Measurements from ENCODE around the gene CAMKK2.

The CAMKK2 gene

DNA sequence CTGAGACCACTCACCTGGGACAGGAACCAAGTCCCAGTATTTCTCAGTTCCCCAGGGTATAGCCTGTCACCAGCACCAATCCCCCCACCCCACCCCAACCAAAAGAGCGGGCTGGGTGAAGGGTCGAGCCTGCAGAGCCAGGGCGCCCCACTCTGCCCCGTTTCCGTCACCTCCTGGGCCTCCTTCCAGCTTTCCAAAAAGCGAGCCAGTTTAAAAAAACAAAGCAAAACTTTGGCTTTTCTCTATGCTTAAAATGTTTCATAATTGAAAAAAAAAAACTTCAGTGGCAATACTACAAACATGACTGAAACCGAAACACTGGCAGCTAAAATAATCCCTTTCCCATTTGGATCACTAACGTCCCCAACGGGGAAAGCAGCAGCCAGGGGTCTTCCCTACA lies 7.5 kb downstream of the CAMKK2 start:
- Histone ChIP-seq H3K27me3 (replicated peaks) (no peaks in the 10 kb centered on the region), H3K27ac (no peak overlapping the region), H3K4me3 (ENCODE audit: low read depth, low read length) (no peak overlapping the region), H3K36me3 (replicated peaks) (peaks cover 4% of the 10 kb centered on the region)
- in situ Hi-C loops (cut with HindIII; ENCODE audit: low pct_ligation_motif_present, low sequenced_read_pairs): no loop called here
- TF ChIP-seq, protein P1, sequence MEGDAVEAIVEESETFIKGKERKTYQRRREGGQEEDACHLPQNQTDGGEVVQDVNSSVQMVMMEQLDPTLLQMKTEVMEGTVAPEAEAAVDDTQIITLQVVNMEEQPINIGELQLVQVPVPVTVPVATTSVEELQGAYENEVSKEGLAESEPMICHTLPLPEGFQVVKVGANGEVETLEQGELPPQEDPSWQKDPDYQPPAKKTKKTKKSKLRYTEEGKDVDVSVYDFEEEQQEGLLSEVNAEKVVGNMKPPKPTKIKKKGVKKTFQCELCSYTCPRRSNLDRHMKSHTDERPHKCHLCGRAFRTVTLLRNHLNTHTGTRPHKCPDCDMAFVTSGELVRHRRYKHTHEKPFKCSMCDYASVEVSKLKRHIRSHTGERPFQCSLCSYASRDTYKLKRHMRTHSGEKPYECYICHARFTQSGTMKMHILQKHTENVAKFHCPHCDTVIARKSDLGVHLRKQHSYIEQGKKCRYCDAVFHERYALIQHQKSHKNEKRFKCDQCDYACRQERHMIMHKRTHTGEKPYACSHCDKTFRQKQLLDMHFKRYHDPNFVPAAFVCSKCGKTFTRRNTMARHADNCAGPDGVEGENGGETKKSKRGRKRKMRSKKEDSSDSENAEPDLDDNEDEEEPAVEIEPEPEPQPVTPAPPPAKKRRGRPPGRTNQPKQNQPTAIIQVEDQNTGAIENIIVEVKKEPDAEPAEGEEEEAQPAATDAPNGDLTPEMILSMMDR (IDR thresholded peaks at IDR 0.05; ENCODE audit: low read depth, low read length, missing control alignments): no peak
- no peak for DNase-seq

DNA sequence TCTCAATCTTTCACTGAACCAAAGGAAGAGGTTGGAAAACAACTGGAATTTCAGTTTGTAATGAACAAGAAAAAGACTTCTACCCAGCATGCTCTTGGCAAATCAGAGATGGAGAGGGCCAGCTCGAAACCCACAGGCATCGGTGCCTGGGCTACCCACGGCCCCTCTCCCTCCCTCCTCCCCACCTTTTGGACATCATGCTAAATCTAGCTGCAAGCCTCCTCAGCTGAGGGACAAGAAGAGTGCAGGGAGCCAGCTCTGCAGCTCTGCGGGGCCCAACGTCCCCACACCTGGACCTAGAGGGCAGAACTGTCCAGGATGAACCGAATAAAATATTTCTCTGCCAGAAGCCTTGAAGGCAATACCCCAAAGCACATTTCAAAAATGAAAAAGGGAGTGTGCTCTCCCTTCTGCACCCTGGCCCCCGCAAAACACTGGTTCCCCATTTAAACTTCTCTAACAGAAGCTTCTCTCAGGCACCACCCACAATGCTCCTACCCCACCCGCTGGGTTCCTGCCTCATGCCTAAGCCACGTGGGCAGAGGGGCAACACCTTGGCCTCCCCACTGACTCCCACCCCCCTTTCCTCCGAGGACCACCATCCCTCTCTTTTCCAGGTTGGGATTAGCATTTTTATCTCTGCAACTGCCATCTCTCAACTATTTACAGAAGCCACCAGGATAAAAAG lies 8.2 kb downstream of the CAMKK2 start:
- peaks cover 4% of the 10 kb centered on the region for H3K36me3 ChIP-seq (replicated peaks)
- in situ Hi-C loops (cut with HindIII; ENCODE audit: low pct_ligation_motif_present, low sequenced_read_pairs): no loop called here
- H3K27ac ChIP-seq: no peak overlapping the region
- no peak overlapping the region for H3K4me3 ChIP-seq (ENCODE audit: low read depth, low read length)
- no peak for DNase-seq
- TF ChIP-seq, protein P1 (IDR thresholded peaks at IDR 0.05; ENCODE audit: low read depth, low read length, missing control alignments): no peak
- H3K27me3 ChIP-seq (replicated peaks): no peaks in the 10 kb centered on the region

DNA sequence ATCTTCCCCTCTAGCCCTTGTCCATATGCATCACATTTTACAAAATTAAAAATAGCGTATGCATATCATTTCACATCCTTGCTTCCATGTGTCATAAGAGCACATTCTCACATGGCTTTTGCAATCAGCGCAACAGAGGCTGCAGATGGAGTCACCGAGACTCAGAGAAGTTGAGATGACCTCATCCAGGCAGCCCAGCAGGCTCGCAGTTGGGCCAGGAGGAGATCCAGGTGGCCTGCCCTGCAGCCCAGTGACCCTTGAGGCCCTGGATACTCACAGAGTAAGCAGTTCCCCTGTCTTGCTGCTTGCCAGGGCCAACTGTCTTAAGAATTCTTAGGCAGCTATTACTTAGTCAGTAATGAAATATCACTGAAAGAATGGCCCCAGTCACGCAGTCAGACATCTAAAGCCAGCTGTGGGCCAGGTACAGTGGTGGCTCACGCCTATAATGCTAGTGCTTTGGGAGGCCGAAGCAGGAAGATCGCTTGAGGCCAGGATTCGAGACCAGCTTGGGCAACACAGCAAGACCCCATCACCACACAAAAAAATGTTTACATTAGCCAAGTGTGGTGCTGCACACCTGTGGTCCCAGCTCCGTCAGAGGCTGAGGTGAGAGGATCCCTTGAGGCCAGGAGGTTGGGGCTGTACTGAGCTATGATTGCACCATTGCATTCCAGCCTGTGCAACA lies 9.1 kb downstream of the CAMKK2 start:
- Histone ChIP-seq H3K27ac (no peak overlapping the region), H3K36me3 (replicated peaks) (peaks cover 8% of the 10 kb centered on the region), H3K4me3 (ENCODE audit: low read depth, low read length) (no peak overlapping the region), H3K27me3 (replicated peaks) (no peaks in the 10 kb centered on the region)
- DNase-seq: peak; percentile 16
- TF ChIP-seq, protein P1 (IDR thresholded peaks at IDR 0.05; ENCODE audit: low read depth, low read length, missing control alignments): no peak
- in situ Hi-C loops (cut with HindIII; ENCODE audit: low pct_ligation_motif_present, low sequenced_read_pairs): no loop called here

DNA sequence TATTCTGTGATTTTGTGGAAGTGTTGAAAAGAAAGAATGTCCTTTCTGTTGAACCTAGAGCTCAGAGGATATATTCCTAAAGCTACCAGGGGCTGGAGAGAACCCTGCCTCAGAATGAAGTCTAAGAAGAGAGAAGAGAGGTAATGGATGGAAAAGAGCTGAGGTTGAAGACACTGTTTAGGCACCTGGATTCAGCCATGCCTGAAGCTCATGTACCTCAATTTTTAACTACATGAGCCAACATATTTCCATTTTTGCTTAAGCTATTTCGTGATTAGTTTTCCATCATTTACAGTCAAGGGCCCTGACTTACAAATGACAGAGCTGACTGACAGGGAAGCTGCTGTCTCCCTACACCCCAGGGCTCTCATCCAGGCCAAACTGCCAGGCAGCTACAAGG lies 10.7 kb downstream of the CAMKK2 start:
- no peak for DNase-seq
- in situ Hi-C loops (cut with HindIII; ENCODE audit: low pct_ligation_motif_present, low sequenced_read_pairs): no loop called here
- Histone ChIP-seq H3K27me3 (replicated peaks) (no peaks in the 10 kb centered on the region), H3K36me3 (replicated peaks) (peaks cover 5% of the 10 kb centered on the region), H3K27ac (no peak overlapping the region), H3K4me3 (ENCODE audit: low read depth, low read length) (no peak overlapping the region)
- TF ChIP-seq, protein P1 (IDR thresholded peaks at IDR 0.05; ENCODE audit: low read depth, low read length, missing control alignments): no peak

DNA sequence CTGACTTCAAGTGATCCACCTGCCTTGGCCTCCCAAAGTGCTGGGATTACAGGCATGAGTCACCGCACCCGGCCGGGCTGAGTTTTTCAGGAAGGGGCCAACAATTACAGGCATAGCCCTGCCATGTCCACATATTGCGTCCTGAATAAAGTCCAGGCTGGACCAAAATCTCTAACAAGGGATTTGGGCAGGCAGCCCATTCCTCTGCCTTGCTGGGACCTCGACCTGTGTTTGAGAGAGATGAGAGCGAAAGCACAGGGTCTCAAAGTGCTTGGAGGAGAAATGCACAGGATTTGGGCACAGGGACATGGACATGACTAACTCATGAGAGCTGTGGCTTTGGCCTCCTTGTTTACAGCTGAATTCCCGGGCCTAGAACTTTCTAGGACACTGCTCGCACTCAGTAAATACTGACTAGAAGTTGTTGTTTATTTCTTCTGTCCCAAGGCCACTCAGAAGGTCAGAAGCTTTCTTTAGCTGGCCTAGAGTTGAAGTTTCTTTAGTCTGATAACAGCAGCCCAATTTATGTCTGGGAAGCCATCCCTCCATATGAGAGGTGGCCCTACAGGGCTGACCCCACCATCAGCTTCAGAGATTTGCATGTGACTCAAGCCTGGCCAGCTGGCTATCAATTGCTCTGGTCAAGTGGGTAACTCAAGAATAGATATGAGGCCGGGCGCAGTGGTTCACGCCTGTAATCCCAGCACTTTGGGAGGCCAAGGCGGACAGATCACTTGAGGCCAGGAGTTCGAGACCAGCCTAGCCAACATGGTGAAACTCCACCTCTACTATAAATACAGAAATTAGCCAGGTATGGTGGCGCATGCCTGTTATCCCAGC lies 11.7 kb downstream of the CAMKK2 start:
- in situ Hi-C loops (cut with HindIII; ENCODE audit: low pct_ligation_motif_present, low sequenced_read_pairs): no loop called here
- DNase-seq: no peak
- Histone ChIP-seq H3K27ac (no peak overlapping the region), H3K36me3 (replicated peaks) (peaks cover 4% of the 10 kb centered on the region), H3K4me3 (ENCODE audit: low read depth, low read length) (no peak overlapping the region), H3K27me3 (replicated peaks) (no peaks in the 10 kb centered on the region)
- TF ChIP-seq, protein P1 (IDR thresholded peaks at IDR 0.05; ENCODE audit: low read depth, low read length, missing control alignments): no peak

Measured in brain microvascular endothelial cell (primary cell).